ENCODE measurements around the gene SNUPN.
"Not testable (repeated sequence)": the region's sequence is repeated elsewhere in the genome, so short reads cannot be mapped to it uniquely, and the experiment has no call there.

GRCh38 chr15:75586422-75586821 is 39.1 kb downstream of the SNUPN start:
- not testable (repeated sequence) for TF ChIP-seq CTCF (conservative IDR thresholded peaks at IDR 0.05); ZFX (IDR thresholded peaks at IDR 0.05)

Data from C4-2B (cell line).